A673 (cell line): ENCODE data around the gene ZC3H6. TPM values are rescaled to one million over a fixed set of nuclear protein-coding genes. Genes with fewer than 3 reads are reported as not detected.

Source experiments
- BruUV-seq: library from RNA; stranded (reverse); fragments of 400-500 nt; replicated peaks from 2 replicates; lab custom pipeline; 2021; lab: Mats Ljungman, UMichigan
- CTCF ChIA-PET: fragments of 300-600 bp; sonication (Branson Sonifier 250); formaldehyde crosslinking; loops from one replicate; lab custom pipeline; 2022; ENCODE audit warnings: antibody characterized with exemption; lab: Charles Lee
- POLR2A ChIA-PET: fragments of 300-600 bp; sonication (Branson Sonifier 250); formaldehyde crosslinking; loops from one replicate; lab custom pipeline; 2022; ENCODE audit warnings: antibody characterized with exemption; ENCODE audit not compliant: low non-redundant PET; lab: Charles Lee
- DNase-seq: peaks from one replicate; pipeline ENCODE4 v3.0.0-alpha.2; 2015; ENCODE audit warnings: low spot score
- H3K27ac ChIP-seq: fragments of 200-600 bp; sonication (generic); 2 replicates; pipeline ENCODE4 v1.5.1; 2016; ENCODE audit warnings: mixed run types, low read depth, mild to moderate bottlenecking, mixed read lengths, antibody characterized with exemption, low read length; ENCODE audit not compliant: poor library complexity, severe bottlenecking
- H3K27me3 ChIP-seq: fragments of 200-600 bp; sonication (generic); replicated peaks from 2 replicates; pipeline ENCODE4 v1.6.1; 2017; ENCODE audit warnings: mixed run types, low read depth, mild to moderate bottlenecking, mixed read lengths, antibody characterized with exemption, low read length; ENCODE audit not compliant: insufficient read depth, poor library complexity
- H3K36me3 ChIP-seq: fragments of 200-600 bp; sonication (generic); 2 replicates; pipeline ENCODE4 v1.6.1; 2016; ENCODE audit warnings: mixed run types, mild to moderate bottlenecking, mixed read lengths, antibody characterized with exemption, low read length; ENCODE audit not compliant: insufficient read depth, poor library complexity, severe bottlenecking
- H3K4me1 ChIP-seq: fragments of 200-600 bp; sonication (generic); 2 replicates; pipeline ENCODE4 v1.6.1; 2017; ENCODE audit warnings: mixed run types, mild to moderate bottlenecking, mixed read lengths, antibody characterized with exemption, low read length; ENCODE audit not compliant: insufficient read depth, poor library complexity, severe bottlenecking
- H3K4me3 ChIP-seq: fragments of 200-600 bp; sonication (generic); 2 replicates; pipeline ENCODE4 v1.5.1; 2016; ENCODE audit warnings: low read depth, mixed run types, mild to moderate bottlenecking, mixed read lengths, low read length; ENCODE audit not compliant: poor library complexity, severe bottlenecking
- H3K9me3 ChIP-seq: fragments of 200-600 bp; sonication (generic); 2 replicates; pipeline ENCODE4 v1.6.1; 2016; ENCODE audit warnings: mixed run types, low read depth, mild to moderate bottlenecking, mixed read lengths, antibody characterized with exemption, low read length; ENCODE audit not compliant: poor library complexity, severe bottlenecking
- EZH2 ChIP-seq: fragments of 200-600 bp; sonication (generic); IDR thresholded peaks from 2 replicates; pipeline ENCODE4 v1.6.1; 2017; ENCODE audit warnings: borderline replicate concordance, low read depth, mild to moderate bottlenecking, mixed read lengths, antibody characterized with exemption, low read length; ENCODE audit not compliant: poor library complexity, severe bottlenecking
- intact Hi-C: fragments of 100-400 bp; cut with micrococcal nuclease; formaldehyde crosslinking; loops from one replicate; pipeline ENCODE4 v1.10.0; 2022; ENCODE audit not compliant: unreplicated experiment
- total RNA-seq: library from RNA; stranded (reverse); gene quantifications from 2 replicates; pipeline ENCODE4 v1.2.3, GENCODE V29; 2021
- TF ChIP-seq, protein P1 (sequence below): fragments of 300-800, 200-600 bp; sonication (generic); conservative IDR thresholded peaks from 2 replicates; pipeline ENCODE4 v1.5.1; 2017; ENCODE audit warnings: low read depth, mild to moderate bottlenecking, antibody characterized with exemption, low read length, moderate library complexity, mixed read lengths

Gene ZC3H6
- total RNA-seq, 1 experiment from 2014 or later = 7.6 TPM

- intact Hi-C loops = no loop called here
- Histone ChIP-seq H3K4me3 (no peak overlapping the region), H3K36me3 (no peaks in the 10 kb centered on the region), H3K27ac (no peak overlapping the region), H3K27me3 (no peaks in the 10 kb centered on the region), H3K4me1 (no peaks in the 10 kb centered on the region), H3K9me3 (no peaks in the 10 kb centered on the region)
- TF ChIP-seq, protein P1, sequence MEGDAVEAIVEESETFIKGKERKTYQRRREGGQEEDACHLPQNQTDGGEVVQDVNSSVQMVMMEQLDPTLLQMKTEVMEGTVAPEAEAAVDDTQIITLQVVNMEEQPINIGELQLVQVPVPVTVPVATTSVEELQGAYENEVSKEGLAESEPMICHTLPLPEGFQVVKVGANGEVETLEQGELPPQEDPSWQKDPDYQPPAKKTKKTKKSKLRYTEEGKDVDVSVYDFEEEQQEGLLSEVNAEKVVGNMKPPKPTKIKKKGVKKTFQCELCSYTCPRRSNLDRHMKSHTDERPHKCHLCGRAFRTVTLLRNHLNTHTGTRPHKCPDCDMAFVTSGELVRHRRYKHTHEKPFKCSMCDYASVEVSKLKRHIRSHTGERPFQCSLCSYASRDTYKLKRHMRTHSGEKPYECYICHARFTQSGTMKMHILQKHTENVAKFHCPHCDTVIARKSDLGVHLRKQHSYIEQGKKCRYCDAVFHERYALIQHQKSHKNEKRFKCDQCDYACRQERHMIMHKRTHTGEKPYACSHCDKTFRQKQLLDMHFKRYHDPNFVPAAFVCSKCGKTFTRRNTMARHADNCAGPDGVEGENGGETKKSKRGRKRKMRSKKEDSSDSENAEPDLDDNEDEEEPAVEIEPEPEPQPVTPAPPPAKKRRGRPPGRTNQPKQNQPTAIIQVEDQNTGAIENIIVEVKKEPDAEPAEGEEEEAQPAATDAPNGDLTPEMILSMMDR = no peak
- TF ChIP-seq EZH2 = no peak
- no peak for DNase-seq
- BruUV-seq = no TSS peak
- POLR2A ChIA-PET = no interaction called here
- CTCF ChIA-PET = no interaction called here
Observed at GRCh38 chr2:112322919-112323318, 47.5 kb downstream of the ZC3H6 start.

DNA sequence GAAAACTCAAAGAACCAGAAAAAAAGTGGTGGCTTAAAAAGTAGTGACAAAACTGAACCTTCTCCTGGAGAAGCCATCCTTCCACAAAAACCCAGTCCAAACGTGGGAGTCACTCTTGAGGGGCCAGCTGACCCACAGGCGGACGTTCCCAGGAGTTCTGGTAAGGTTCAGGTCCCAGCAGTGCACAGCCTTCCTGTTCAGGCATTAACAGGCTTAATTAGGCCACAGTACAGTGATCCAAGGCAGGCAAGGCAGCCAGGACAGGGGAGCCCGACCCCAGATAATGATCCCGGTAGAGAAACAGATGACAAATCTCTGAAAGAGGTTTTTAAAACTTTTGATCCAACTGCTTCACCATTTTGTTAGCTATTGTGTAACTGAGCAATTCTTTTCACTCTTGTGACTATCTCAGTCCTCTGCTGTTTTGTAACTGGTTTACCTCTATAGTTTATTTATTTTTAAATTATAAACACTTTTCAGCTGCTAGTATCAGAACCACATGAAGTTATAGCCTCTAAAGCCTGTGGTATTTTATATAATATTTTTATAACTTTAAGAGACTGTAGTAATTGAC lies 56.8 kb downstream of the ZC3H6 start:
- Histone ChIP-seq H3K27me3 (no peaks in the 10 kb centered on the region), H3K36me3 (no peaks in the 10 kb centered on the region), H3K27ac (no peak overlapping the region), H3K9me3 (no peaks in the 10 kb centered on the region), H3K4me3 (no peak overlapping the region), H3K4me1 (no peaks in the 10 kb centered on the region)
- BruUV-seq = no TSS peak
- ChIA-PET CTCF (no interaction called here), POLR2A (no interaction called here)
- TF ChIP-seq EZH2 = no peak
- TF ChIP-seq, protein P1 = no peak
- DNase-seq = no peak
- intact Hi-C loops = no loop called here

- DNase-seq = no peak
- no peak overlapping the region for H3K27ac ChIP-seq
- TF ChIP-seq, protein P1 = no peak
- TF ChIP-seq EZH2 = no peak
- CTCF ChIA-PET = no interaction called here
- intact Hi-C loops = no loop called here
- H3K27me3 ChIP-seq = no peaks in the 10 kb centered on the region
- no peak overlapping the region for H3K4me3 ChIP-seq
- H3K9me3 ChIP-seq = no peaks in the 10 kb centered on the region
- POLR2A ChIA-PET = no interaction called here
- H3K4me1 ChIP-seq = no peaks in the 10 kb centered on the region
- no TSS peak for BruUV-seq
- no peaks in the 10 kb centered on the region for H3K36me3 ChIP-seq
Observed at GRCh38 chr2:112335600-112335999, 60.2 kb downstream of the ZC3H6 start.
